Measurements from ENCODE around the gene HLA-F. TPM values are rescaled to one million over a fixed set of nuclear protein-coding genes. Genes with fewer than 3 reads are reported as not detected.

The HLA-F gene
- total RNA-seq, 1 donor from 2014 or later: not detected

DNA sequence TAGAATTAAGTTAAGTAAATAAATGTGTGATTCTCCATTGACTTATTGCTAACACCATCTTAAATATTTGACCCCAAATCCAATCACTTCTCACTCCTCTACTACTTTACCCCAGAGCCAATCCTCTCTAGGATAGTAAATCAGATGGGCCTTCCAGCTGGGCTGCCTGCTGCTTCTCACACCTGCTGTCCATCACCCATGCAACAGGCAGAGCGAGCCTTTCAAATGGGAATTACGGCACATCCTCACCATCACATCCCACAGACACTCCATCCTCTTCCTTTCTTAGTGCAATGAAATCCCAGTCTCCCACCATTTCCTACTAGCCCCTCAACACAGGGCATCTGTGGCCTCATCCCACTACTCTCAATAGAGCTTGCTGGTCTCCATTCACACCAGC, 34.0 kb downstream of the HLA-F start:
- H3K36me3 Mint-ChIP-seq (ENCODE audit: insufficient read depth): no peaks in the 10 kb centered on the region
- no peak overlapping the region for H3K4me3 Mint-ChIP-seq (ENCODE audit: low read depth)
- TF ChIP-seq, protein P1, sequence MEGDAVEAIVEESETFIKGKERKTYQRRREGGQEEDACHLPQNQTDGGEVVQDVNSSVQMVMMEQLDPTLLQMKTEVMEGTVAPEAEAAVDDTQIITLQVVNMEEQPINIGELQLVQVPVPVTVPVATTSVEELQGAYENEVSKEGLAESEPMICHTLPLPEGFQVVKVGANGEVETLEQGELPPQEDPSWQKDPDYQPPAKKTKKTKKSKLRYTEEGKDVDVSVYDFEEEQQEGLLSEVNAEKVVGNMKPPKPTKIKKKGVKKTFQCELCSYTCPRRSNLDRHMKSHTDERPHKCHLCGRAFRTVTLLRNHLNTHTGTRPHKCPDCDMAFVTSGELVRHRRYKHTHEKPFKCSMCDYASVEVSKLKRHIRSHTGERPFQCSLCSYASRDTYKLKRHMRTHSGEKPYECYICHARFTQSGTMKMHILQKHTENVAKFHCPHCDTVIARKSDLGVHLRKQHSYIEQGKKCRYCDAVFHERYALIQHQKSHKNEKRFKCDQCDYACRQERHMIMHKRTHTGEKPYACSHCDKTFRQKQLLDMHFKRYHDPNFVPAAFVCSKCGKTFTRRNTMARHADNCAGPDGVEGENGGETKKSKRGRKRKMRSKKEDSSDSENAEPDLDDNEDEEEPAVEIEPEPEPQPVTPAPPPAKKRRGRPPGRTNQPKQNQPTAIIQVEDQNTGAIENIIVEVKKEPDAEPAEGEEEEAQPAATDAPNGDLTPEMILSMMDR (IDR thresholded peaks at IDR 0.05; ENCODE audit: unreplicated experiment): no peak
- H3K27ac Mint-ChIP-seq: no peak overlapping the region
- DNase-seq (ENCODE audit: low spot score, unreplicated experiment): no peak
- peaks cover 57% of the 10 kb centered on the region for H3K27me3 Mint-ChIP-seq
- no peaks in the 10 kb centered on the region for H3K9me3 Mint-ChIP-seq (ENCODE audit: low read depth)
- H3K4me1 Mint-ChIP-seq (ENCODE audit: low read depth): peaks cover 3% of the 10 kb centered on the region

DNA sequence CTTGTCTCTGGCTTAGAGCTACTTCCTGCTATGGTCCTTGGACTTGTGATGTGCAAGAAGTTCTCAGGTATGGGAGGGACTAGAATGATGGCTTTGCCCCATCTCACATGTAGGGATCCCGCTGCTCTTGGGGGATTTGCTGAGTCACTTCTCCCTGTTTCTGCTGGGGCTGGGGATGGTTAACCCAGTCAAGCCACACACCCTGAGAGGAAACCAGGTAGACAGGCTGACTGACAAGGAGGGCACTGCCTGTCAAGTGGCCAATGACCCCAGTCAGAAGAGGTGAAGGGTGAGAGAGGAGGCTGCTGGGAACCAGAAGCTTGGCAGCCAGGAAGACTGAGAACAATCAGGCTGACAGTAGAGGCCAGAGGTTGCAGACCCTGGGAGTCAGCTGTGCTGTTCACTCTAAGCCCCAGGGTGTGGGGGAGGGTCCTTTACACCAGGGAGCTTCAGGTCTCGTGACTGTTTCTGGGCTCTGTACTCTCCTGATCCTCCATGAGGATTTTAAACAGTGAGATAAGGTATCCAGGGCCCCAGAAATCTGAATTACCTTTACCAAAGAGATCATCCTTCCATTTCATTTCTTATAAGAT, 34.6 kb downstream of the HLA-F start:
- Mint-ChIP-seq H3K4me1 (ENCODE audit: low read depth) (peaks cover 3% of the 10 kb centered on the region), H3K27ac (no peak overlapping the region), H3K36me3 (ENCODE audit: insufficient read depth) (no peaks in the 10 kb centered on the region), H3K4me3 (ENCODE audit: low read depth) (no peak overlapping the region), H3K9me3 (ENCODE audit: low read depth) (no peaks in the 10 kb centered on the region), H3K27me3 (peaks cover 52% of the 10 kb centered on the region)
- no peak for DNase-seq (ENCODE audit: low spot score, unreplicated experiment)
- TF ChIP-seq, protein P1 (IDR thresholded peaks at IDR 0.05; ENCODE audit: unreplicated experiment): no peak

DNA sequence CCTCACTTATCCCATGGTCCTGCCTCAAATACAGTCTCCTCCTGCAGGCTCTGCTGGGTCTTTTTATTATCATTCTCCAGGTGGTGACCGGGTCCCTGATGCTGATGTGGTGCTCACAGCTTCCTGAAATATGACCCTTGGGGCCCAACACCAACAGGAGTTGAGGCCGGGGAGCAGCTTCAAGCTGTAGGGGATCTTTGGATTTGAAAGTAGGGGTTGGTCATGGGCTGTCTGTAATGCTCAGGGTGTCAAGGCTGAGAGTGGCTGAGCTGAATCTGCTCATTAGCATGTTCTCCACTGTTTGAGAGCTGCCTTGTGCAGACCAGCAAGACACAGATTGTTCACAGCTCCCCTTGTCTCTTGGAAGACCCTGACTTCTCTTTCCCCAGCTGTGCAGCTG, 35.5 kb downstream of the HLA-F start:
- TF ChIP-seq, protein P1 (IDR thresholded peaks at IDR 0.05; ENCODE audit: unreplicated experiment): no peak
- H3K4me1 Mint-ChIP-seq (ENCODE audit: low read depth): no peaks in the 10 kb centered on the region
- no peaks in the 10 kb centered on the region for H3K36me3 Mint-ChIP-seq (ENCODE audit: insufficient read depth)
- no peak overlapping the region for H3K27ac Mint-ChIP-seq
- H3K9me3 Mint-ChIP-seq (ENCODE audit: low read depth): no peaks in the 10 kb centered on the region
- H3K4me3 Mint-ChIP-seq (ENCODE audit: low read depth): no peak overlapping the region
- DNase-seq (ENCODE audit: low spot score, unreplicated experiment): no peak
- peaks cover 46% of the 10 kb centered on the region for H3K27me3 Mint-ChIP-seq

DNA sequence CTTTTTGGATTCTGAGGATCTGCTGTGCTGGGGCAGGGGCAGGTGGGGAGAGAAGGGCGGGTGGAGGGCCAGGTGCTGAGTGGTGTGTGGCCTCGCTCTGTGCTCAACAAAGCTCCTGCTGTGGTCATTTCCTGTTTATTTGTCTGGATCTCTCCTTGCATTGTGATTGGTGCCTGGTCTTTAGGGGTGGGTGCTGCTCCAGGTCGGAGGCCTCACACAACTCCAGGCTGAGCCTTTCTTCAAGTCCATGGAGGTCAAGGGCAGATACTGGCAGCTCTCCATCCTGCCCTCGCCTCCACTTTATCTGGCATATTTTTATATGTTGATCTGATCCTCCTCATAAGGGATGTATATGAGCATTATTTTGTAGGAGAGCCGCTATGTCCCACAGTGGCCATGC, 36.2 kb downstream of the HLA-F start:
- no peaks in the 10 kb centered on the region for H3K4me1 Mint-ChIP-seq (ENCODE audit: low read depth)
- H3K4me3 Mint-ChIP-seq (ENCODE audit: low read depth): no peak overlapping the region
- TF ChIP-seq, protein P1 (IDR thresholded peaks at IDR 0.05; ENCODE audit: unreplicated experiment): no peak
- DNase-seq (ENCODE audit: low spot score, unreplicated experiment): no peak
- peaks cover 48% of the 10 kb centered on the region for H3K27me3 Mint-ChIP-seq
- H3K27ac Mint-ChIP-seq: no peak overlapping the region
- H3K9me3 Mint-ChIP-seq (ENCODE audit: low read depth): no peaks in the 10 kb centered on the region
- H3K36me3 Mint-ChIP-seq (ENCODE audit: insufficient read depth): no peaks in the 10 kb centered on the region

DNA sequence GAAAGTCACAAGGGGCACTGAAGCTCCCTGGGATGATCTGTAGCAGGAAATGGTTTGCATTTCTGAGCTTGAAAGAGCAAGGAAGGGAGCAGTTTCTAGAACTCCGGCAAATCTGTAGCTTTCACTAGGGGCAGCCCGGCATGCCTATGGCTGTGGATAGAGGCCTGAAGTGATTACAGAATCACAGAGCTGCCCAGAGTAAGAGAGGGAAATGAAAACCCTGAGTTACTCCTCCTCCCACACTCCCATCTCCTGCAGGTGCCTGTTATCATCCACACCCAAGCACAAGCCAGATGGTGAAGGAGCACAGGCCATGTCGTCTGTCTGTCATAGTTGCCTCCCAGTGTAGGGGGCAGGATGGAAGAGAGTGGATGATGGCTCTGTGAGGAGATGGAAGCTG, 37.1 kb downstream of the HLA-F start:
- TF ChIP-seq, protein P1 (IDR thresholded peaks at IDR 0.05; ENCODE audit: unreplicated experiment): no peak
- no peaks in the 10 kb centered on the region for H3K36me3 Mint-ChIP-seq (ENCODE audit: insufficient read depth)
- H3K27ac Mint-ChIP-seq: no peak overlapping the region
- no peak overlapping the region for H3K4me3 Mint-ChIP-seq (ENCODE audit: low read depth)
- no peak for DNase-seq (ENCODE audit: low spot score, unreplicated experiment)
- H3K27me3 Mint-ChIP-seq: peaks cover 42% of the 10 kb centered on the region
- no peaks in the 10 kb centered on the region for H3K4me1 Mint-ChIP-seq (ENCODE audit: low read depth)
- H3K9me3 Mint-ChIP-seq (ENCODE audit: low read depth): no peaks in the 10 kb centered on the region

Measured in progenitor cell of endocrine pancreas (in vitro differentiated cells).